GM12872 (cell line): ENCODE results near the gene ATAT1.

Experiments
- CTCF ChIP-seq: IDR thresholded peaks from 3 replicates; pipeline ENCODE4 v1.5.1; 2011; ENCODE audit warnings: low read depth, mild to moderate bottlenecking, low read length, moderate library complexity; ENCODE audit not compliant: insufficient read depth

The ATAT1 gene

GRCh38 chr6:30656513-30656912, 29.8 kb downstream of the ATAT1 start:
- no peak for TF ChIP-seq CTCF

GRCh38 chr6:30657454-30657853, 30.8 kb downstream of the ATAT1 start:
- no peak for TF ChIP-seq CTCF

GRCh38 chr6:30664994-30665767, 38.5 kb downstream of the ATAT1 start:
- TF ChIP-seq CTCF: no peak

GRCh38 chr6:30670760-30671527, 44.3 kb downstream of the ATAT1 start:
- TF ChIP-seq CTCF: peak; percentile 21; the same call in 1 of the 3 replicates

- peak; percentile 83 for TF ChIP-seq CTCF
Measured at GRCh38 chr6:30672445-30673253, 46.0 kb downstream of the ATAT1 start, which contains the start of gene DHX16. Gene DHX16, minus strand, starts transcription at chr6:30673006. Its CDS starts 165 bp downstream, at chr6:30672841.

GRCh38 chr6:30676660-30677285, 50.1 kb downstream of the ATAT1 start:
- TF ChIP-seq CTCF: no peak
